Skin of body (tissue), 2 donors: ENCODE measurements around the gene PPDPF. TPM values are rescaled to one million over a fixed set of nuclear protein-coding genes. Genes with fewer than 3 reads are reported as not detected.
"Not testable (repeated sequence)": the region's sequence is repeated elsewhere in the genome, so short reads cannot be mapped to it uniquely, and the experiment has no call there.

Source experiments
- DNase-seq: peaks from one replicate; lab custom pipeline; 2025; lab: John Stamatoyannopoulos, UW
- total RNA-seq: library from RNA; depleted of rRNA; stranded (reverse); fragments of >200 nt; gene quantifications from one replicate; pipeline ENCODE4 v1.2.3, GENCODE V29; 2014

PPDPF gene
- total RNA-seq, 1 donor from 2014 or later = 30.8 TPM

GRCh38 chr20:63561624-63562396 is 41.2 kb downstream of the PPDPF start:
- no peak for DNase-seq

GRCh38 chr20:63562461-63563224 is 42.1 kb downstream of the PPDPF start:
- no peak for DNase-seq

DNA sequence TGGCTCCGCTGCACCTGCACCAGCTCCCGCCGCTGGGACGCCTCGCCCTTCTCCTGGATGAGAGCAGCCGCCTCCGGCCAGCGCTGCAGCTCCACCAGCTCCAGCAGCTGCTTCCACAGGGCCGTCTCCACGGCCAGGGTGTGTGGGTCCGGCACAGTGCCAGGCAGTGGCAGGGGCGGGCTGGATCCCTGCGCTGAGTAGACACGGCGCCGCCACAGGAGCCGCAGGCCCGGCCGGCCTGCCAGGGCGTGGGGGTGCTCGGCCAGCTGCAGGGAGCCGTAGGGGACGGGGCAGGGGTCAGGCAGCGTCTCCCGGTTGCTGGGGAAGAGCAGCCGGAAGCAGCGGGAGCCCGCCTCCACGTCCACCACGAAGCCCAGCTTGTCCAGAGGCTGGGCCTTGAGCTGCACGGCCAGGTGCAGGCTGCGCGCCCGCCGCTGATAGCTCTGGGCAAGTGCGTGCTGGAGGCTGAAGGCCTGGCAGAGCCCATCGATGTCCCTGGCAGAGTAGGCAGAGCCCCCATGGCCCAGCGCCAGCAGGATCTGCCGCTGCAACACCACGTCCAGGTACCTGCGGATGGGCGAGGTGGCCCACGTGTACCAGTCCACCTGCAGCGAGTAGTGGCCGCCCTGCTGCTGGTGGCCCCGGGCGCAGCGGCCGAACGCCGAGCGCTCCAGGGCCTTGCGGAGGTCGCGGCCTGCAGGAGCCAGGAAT is 42.8 kb downstream of the PPDPF start:
- no peak for DNase-seq

DNA sequence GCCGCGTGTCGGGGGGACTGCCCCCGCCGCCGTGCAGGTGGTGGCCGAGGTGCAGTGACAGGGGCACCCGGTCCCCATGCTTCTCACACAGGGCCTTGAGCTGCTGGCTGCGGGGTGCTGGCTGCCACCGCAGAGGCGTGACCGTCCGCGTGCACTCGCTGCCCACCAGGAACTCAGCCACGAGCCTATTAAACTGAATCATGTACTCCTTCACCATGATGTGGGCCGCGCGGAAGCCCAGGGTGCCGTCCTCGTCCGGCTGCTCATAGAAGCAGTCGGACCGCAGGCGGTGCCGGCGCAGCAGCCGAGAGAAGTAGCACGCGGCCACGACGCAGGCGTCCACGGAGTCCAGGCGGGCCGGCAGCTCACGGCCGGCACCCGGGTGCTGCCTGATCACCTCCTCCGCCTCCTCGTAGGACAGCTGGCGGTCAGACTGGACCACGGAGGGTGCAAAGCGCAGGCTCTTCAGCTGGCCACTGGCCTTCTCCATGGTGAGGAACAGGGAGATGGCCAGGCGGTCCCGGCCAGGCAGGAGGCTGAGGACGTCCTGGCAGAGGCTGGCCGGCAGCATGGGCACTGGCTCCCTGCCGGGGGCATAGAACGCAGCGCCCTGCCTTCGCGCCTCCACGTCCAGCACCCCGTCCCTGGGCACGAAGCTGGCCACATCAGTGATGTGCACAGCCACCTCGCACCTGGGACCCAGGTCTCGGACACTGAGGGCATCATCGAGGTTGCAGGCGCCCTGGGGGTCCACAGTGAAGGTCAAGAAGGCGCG is 43.7 kb downstream of the PPDPF start:
- no peak for DNase-seq

DNA sequence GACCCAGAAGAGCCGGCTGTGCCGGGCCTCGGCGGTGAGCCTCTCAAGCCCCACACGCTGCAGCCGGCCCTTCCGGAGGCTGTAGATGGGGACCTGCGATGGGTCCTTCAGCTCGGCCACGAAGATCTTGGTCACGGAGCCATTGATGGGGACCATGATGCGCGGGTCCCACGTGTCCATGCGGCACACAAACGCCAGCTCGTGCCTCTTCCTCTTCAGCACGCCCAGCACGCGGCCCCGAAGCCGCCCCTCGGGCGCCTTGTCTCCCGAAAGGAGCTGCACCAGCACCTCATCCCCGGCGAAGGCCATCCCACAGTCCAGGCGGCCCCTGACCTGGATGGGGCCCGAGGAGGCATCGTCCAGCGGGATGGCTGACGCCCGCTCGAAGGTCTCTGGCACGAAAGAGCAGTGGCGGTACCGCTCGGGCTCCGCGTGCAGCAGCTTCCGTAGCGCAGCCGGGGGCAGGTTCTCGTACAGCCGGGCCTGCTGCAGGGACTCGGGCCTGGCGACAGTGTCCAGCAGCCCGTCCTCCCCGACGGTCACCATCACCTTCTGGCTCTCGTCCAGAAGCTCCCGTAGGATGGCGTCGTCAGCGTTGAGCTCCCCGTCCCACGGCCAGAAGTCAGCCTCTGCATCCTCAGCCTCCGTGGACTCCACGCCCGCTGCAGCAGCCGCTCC is 44.6 kb downstream of the PPDPF start:
- DNase-seq = no peak

GRCh38 chr20:63565699-63566335 is 45.3 kb downstream of the PPDPF start:
- no peak for DNase-seq

GRCh38 chr20:63566395-63567135 is 46.0 kb downstream of the PPDPF start:
- DNase-seq = no peak

- no peak for DNase-seq
These were observed 46.5 kb downstream of the PPDPF start for GRCh38 chr20:63567136-63567385.

DNA sequence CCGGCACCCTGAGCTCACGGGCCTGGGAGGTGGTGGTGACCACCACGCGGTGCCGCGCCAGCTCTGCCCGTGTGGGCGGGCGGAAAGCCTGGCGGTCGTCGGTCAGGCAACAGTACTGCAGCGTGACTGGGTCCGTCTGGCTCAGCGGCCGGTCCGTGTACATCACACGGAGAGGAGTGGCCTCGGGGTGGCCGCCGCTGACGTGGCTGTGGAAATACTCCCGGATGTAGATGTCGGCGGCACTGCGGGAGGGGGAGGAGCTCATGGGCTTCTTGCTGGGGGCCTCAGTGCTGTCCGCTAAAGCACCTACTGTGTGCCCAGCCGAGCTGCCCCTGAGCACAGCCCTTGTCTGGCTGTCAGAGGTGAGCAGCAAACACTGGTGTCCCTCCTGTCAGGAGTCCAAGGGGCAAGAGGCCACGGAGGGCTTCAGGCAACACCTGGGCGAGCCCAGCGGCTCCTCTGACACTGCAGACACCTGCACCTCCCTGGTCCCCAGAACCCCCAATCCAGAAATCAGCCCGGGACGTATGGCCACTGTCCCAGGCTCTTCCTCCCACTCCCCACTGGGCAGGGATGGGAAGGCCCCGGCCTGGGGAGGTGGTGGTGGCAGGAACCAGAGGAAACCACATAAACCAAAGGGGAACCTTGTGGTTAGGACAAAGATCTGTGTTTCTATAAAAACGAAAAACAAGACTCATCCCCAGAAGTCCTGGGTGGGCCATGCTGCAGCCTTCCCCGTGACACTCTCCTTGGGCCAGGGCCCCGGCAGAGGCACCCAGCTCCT is 47.0 kb downstream of the PPDPF start:
- DNase-seq = no peak

DNA sequence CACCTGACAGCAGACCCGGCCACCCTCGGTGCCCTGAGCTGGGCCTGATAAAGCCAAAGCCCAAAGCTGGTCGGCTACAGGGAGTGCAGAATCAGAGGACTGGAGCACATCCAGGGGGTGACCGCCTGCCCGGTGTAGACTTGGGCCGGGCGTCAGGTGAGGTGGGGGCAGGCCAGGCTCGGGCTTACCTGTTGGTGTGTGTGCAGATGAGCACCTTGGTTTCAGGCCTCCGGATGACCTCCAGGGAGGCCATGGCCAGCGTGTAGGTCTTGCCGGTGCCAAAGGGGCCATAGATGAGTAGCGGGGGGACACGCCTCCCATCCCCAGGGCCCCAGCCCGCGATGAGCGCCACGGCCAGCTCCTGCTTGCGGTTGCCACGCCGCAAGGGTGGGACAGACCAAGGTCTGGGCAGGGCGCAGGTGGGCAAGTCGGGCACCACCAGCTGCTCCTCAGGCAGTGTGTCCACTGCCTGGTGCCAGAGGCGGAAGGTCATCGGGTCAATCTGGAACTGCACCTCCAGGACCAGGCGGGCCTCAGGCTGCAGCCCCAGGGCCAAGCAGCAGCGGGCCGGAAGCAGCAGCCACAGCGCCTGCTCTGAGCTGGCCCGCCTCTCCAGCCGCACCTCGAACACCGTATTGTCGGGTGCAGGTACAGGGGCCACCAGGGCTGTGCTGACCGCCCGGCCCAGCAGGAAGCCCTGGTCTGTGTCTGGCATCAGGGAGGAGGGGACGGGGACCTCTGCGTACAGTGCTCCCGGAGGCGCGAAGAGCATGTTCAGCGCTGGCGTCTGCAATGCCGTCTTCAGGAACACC is 47.8 kb downstream of the PPDPF start:
- DNase-seq = no peak

GRCh38 chr20:63568986-63569949 is 48.7 kb downstream of the PPDPF start:
- no peak for DNase-seq

DNA sequence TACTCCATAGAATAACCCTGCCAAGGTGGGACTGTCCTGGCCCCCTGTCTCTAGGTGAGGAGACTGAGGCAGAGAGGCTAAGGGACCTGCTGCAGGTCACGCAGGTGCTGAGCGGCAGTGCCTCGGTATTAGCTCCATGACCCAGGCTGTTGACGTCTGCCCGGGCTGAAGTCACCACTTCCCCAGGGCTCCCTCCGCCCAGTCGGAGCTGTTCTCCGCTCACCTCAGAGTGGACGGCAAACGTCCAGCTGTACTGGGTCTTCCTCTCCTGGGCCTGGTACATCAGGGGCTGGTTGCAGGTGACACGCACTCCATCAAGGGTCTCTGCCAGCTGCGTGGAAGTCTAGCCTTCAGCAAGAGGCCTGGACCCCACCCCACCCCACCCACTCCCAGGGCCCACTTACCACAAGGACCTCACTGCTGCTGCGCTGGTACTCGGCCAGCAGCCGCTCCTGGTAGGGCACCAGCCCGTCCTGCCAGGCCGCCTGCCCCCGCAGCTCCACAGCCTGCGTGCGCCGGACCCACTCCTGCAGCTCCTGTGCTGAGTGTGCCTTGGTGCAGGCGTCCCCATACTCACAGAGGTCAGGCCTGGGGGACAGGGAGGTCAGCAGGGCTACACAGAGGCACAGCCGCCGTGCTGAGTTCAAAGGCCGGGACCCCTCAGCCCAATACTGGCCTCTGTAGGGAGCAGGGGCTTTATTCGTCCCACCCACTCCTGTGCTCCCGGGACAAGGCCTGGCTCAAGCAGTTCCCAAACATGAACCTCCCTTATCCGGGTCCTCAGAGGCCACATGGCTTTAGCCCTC is 49.9 kb downstream of the PPDPF start:
- no peak for DNase-seq

GRCh38 chr20:63571087-63571478 is 50.5 kb downstream of the PPDPF start:
- DNase-seq = not testable (repeated sequence)
